Colon (tissue), 2 donors: ENCODE data around the gene RUNX2.
A peak's percentile ranks its signal among the peaks of the same experiment; 100 is the strongest.
"Not testable (repeated sequence)": the region's sequence is repeated elsewhere in the genome, so short reads cannot be mapped to it uniquely, and the experiment has no call there.

Experiments
- FAIRE-seq: peaks from 2 replicates; lab custom pipeline; 2012; peaks lifted over from hg19 to GRCh38; lab: Jason Lieb, UNC
- donor health status: control.
- donor health status: control.

RUNX2 gene

GRCh38 chr6:45327956-45328522 is at the start of gene RUNX2:
RUNX2 (plus strand) TSS chr6:45328330; CDS start chr6:45328727, 397 bp downstream.
- no peak for FAIRE-seq

GRCh38 chr6:45278367-45278766 is 49.8 kb upstream of the RUNX2 start:
- no peak for FAIRE-seq

GRCh38 chr6:45286707-45287106 is 41.4 kb upstream of the RUNX2 start:
- FAIRE-seq = not testable (repeated sequence)

GRCh38 chr6:45289751-45290514 is 38.2 kb upstream of the RUNX2 start:
- no peak for FAIRE-seq

GRCh38 chr6:45293306-45293705 is 34.8 kb upstream of the RUNX2 start:
- no peak for FAIRE-seq

GRCh38 chr6:45294065-45294701 is 33.9 kb upstream of the RUNX2 start:
- not testable (repeated sequence) for FAIRE-seq

GRCh38 chr6:45297320-45297719 is 30.8 kb upstream of the RUNX2 start:
- FAIRE-seq = no peak

GRCh38 chr6:45299096-45299581 is 29.0 kb upstream of the RUNX2 start:
- no peak for FAIRE-seq

GRCh38 chr6:45300736-45301135 is 27.4 kb upstream of the RUNX2 start:
- FAIRE-seq = no peak

- no peak for FAIRE-seq
Observed at GRCh38 chr6:45301348-45302142, 26.6 kb upstream of the RUNX2 start.

- FAIRE-seq = no peak
Observed at GRCh38 chr6:45302832-45303231, 25.3 kb upstream of the RUNX2 start.

- FAIRE-seq = no peak
Observed at GRCh38 chr6:45305546-45305945, 22.6 kb upstream of the RUNX2 start.

GRCh38 chr6:45310118-45310788 is 17.9 kb upstream of the RUNX2 start:
- no peak for FAIRE-seq

GRCh38 chr6:45314146-45314545 is 14.0 kb upstream of the RUNX2 start:
- FAIRE-seq = no peak

GRCh38 chr6:45320349-45320748 is 7.8 kb upstream of the RUNX2 start:
- FAIRE-seq = no peak

- FAIRE-seq = peak; percentile 18
Observed at GRCh38 chr6:45323656-45324224, 4.4 kb upstream of the RUNX2 start.

- no peak for FAIRE-seq
Observed at GRCh38 chr6:45326698-45327417, 1.3 kb upstream of the RUNX2 start.

GRCh38 chr6:45328523-45328922 is 393 bp downstream of the RUNX2 start:
- no peak for FAIRE-seq

- FAIRE-seq = no peak
Observed at GRCh38 chr6:45344900-45345299, 16.8 kb downstream of the RUNX2 start.

GRCh38 chr6:45350186-45350710 is 22.1 kb downstream of the RUNX2 start:
- FAIRE-seq = no peak

GRCh38 chr6:45351076-45351475 is 22.9 kb downstream of the RUNX2 start:
- no peak for FAIRE-seq
